Coronary artery (tissue), 2 donors: ENCODE measurements around the gene HOXB4.

Source experiments
- DNase-seq: peaks from one replicate; pipeline ENCODE4 v3.0.0-alpha.2; 2017; ENCODE audit warnings: low spot score
- H3K27ac ChIP-seq, 2 donors: fragments of 200-600 bp; sonication (generic); one replicate each; pipeline ENCODE4 v1.5.1; 2016 to 2019
- H3K4me3 ChIP-seq: fragments of 200-600 bp; sonication (generic); 2 replicates; pipeline ENCODE4 v1.5.1; 2016; ENCODE audit warnings: mild to moderate bottlenecking, moderate library complexity
- CTCF ChIP-seq: fragments of 200-600 bp; sonication (generic); IDR thresholded peaks from one replicate; pipeline ENCODE4 v1.5.1; 2019; ENCODE audit warnings: antibody characterized with exemption

HOXB4 gene

GRCh38 chr17:48545022-48545375 lies 33.2 kb downstream of the HOXB4 start, which contains the start of gene HOXB2:
Gene HOXB2, minus strand, starts transcription at chr17:48545109. Its CDS starts 198 bp downstream, at chr17:48544911.
- no peak for DNase-seq
- no peak for TF ChIP-seq CTCF
- Histone ChIP-seq H3K27ac (peak within 1 kb of the TSS; percentile 89 to 97), H3K4me3 (peak within 1 kb of the TSS; percentile 87)

DNA sequence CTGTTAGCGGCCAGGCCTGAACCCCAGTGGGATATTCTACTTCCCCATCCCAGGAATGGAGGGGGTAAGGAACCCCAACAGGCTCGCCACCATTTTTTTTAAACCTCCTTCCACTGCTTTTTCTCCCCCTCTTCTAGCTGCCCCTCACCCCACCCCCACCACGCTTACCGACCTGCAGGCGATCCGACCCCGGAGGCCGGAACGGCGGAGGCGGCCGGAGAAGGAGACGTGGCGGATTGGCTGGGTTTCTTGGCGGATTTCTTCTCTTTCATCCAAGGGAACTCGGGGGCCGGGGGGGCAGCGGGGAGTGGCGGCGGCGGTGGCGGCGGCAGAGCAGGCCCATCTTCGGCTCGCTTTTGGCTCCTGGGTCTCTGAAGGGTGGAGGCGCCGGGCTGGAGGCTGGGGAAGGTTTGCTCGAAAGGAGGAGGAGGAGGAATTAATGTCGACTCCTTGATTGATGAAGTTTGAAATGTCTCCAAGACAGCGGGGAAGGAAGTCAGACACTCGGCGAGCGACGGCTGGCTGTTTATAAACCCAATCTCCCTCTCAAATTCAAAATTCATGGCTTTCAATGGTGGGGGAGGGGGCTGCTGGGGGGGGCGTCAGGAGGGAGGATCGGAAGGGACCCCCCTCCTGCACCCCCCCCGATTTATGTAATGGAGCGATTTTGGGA lies 33.7 kb downstream of the HOXB4 start:
- Histone ChIP-seq H3K4me3 (peak overlapping the region; percentile 87), H3K27ac (peak overlapping the region; percentile 89 to 97)
- DNase-seq: peak; percentile 95
- no peak for TF ChIP-seq CTCF

GRCh38 chr17:48543854-48544348 lies 34.2 kb downstream of the HOXB4 start:
- TF ChIP-seq CTCF: no peak
- DNase-seq: no peak
- peak overlapping the region; percentile 89 to 97 for H3K27ac ChIP-seq
- peak overlapping the region; percentile 87 for H3K4me3 ChIP-seq

GRCh38 chr17:48543107-48543853 lies 34.9 kb downstream of the HOXB4 start:
- TF ChIP-seq CTCF: peak; percentile 10
- peak overlapping the region; percentile 87 for H3K4me3 ChIP-seq
- DNase-seq: no peak
- H3K27ac ChIP-seq: peak overlapping the region; percentile 89 to 97

GRCh38 chr17:48542698-48543106 lies 35.4 kb downstream of the HOXB4 start:
- H3K27ac ChIP-seq: peak overlapping the region; percentile 89 to 97
- H3K4me3 ChIP-seq: peak overlapping the region; percentile 87
- no peak for TF ChIP-seq CTCF
- no peak for DNase-seq

GRCh38 chr17:48542114-48542656 lies 36.0 kb downstream of the HOXB4 start:
- H3K4me3 ChIP-seq: peak overlapping the region; percentile 87
- H3K27ac ChIP-seq: peak overlapping the region; percentile 89 to 93
- TF ChIP-seq CTCF: no peak
- DNase-seq: no peak
